Lung (tissue), 12 donors: ENCODE measurements around the gene GRIN2A. TPM values are rescaled to one million over a fixed set of nuclear protein-coding genes. Genes with fewer than 3 reads are reported as not detected.

ENCODE experiments used
- ATAC-seq: fragments of 200-7000 bp; cut with Tn5 transposase; one replicate; pipeline ENCODE4 v1.9.1; 2020; ENCODE audit warnings: moderate number of reproducible peaks; ENCODE audit not compliant: insufficient read depth, low FRiP score
- DNase-seq, 3 donors: peaks; one replicate each; pipeline ENCODE4 v3.0.0-alpha.2; 2013 to 2017
- H3K27ac ChIP-seq, 2 donors: one replicate each; pipeline ENCODE4 v1.5.1; 2013; ENCODE audit warnings: mild to moderate bottlenecking in 2 of 2, moderate library complexity in 2 of 2, control low read depth in 1 of 2, inconsistent platforms in 1 of 2, low read depth in 1 of 2, low read length in 1 of 2
- H3K27me3 ChIP-seq, 3 donors: one replicate each; pipeline ENCODE4 v1.5.1; 2013; ENCODE audit warnings: low read length in 2 of 3; ENCODE audit not compliant: control insufficient read depth in 3 of 3, insufficient read depth in 3 of 3
- H3K36me3 ChIP-seq, 4 donors: one replicate each; pipeline ENCODE4 v1.5.1; 2013; ENCODE audit warnings: low read length in 4 of 4, mild to moderate bottlenecking in 1 of 4, moderate library complexity in 1 of 4; ENCODE audit not compliant: control insufficient read depth in 4 of 4, insufficient read depth in 4 of 4
- H3K4me1 ChIP-seq, 5 donors: one replicate each; pipeline ENCODE4 v1.5.1; 2013; ENCODE audit warnings: low read length in 5 of 5, mild to moderate bottlenecking in 2 of 5, moderate library complexity in 1 of 5; ENCODE audit not compliant: control insufficient read depth in 5 of 5, insufficient read depth in 5 of 5
- H3K4me3 ChIP-seq: one replicate; pipeline ENCODE4 v1.5.1; 2013; ENCODE audit warnings: mild to moderate bottlenecking, control low read depth, moderate library complexity
- H3K9ac ChIP-seq, 2 donors: one replicate each; pipeline ENCODE4 v1.5.1; 2013; ENCODE audit warnings: low read length in 2 of 2, control low read depth in 1 of 2; ENCODE audit not compliant: insufficient read depth in 1 of 2
- H3K9me3 ChIP-seq, 4 donors: one replicate each; pipeline ENCODE4 v1.5.1; 2013; ENCODE audit warnings: low read length in 3 of 4, mild to moderate bottlenecking in 1 of 4, moderate library complexity in 1 of 4; ENCODE audit not compliant: control insufficient read depth in 4 of 4, insufficient read depth in 3 of 4
- CTCF ChIP-seq: IDR thresholded peaks from 2 replicates; pipeline ENCODE4 v1.5.1; 2012; ENCODE audit warnings: mild to moderate bottlenecking; ENCODE audit errors: control extremely low read depth, extremely low read depth
- WGBS, 2 donors: extraction: QIAGEN DNeasy Blood & Tissue Kit; methylation state at CpG; one replicate each; pipeline ENCODE4 v1.1.7; 2013; 5-methylcytosine and 5-hydroxymethylcytosine counted together
- polyA plus RNA-seq, 2 donors: library from polyadenylated mRNA; stranded (reverse); fragments of 200-250 nt; gene quantifications; one replicate each; pipeline ENCODE4 v1.2.1, GENCODE V29; 2013
- total RNA-seq, 2 donors: library from RNA; depleted of rRNA in 1 of 2; stranded (reverse); fragments of >200 nt in 1 of 2; gene quantifications; one replicate each; pipeline ENCODE4 v1.2.1, GENCODE V29; 2014 to 2021
- donor health status: control.
- donor health status: control.
- donor health status: Bipolar disorder and iron deficiency.
- donor health status: healthy.
- donor health status: DM: yes; HTN: yes; CAD: no.

Gene GRIN2A
- total and polyA plus RNA-seq, 4 donors, result 0.02 to 0.37 (median 0.10) TPM

DNA sequence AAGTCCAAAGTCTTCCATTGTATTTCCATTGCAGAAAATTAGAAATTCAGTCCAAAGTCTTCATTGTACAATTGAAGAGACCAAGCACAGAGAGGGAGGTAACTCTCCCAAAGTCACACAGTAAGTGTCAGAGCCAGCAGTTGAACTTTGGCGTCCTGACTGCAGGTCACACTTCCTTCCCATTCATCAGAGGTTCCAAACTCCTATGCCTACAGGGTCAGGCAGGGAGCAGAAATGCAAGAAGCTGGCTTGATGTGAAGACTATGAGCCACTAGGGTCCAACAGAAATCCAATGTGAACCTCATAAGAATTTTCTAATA, 44.7 kb upstream of the GRIN2A start:
- 37 to 58% methylated on average over 1 of the region's 1 CpG for WGBS, 2 donors
- H3K4me1 ChIP-seq, result no peaks in the 10 kb centered on the region
- H3K4me3 ChIP-seq, result no peak overlapping the region
- no peaks in the 10 kb centered on the region for H3K36me3 ChIP-seq
- TF ChIP-seq CTCF, result no peak
- no peak for ATAC-seq
- H3K27ac ChIP-seq, result no peak overlapping the region
- peaks cover 0 to 10% (median 2%) of the 10 kb centered on the region in 4 donors for H3K9me3 ChIP-seq
- no peak for DNase-seq
- no peaks in the 10 kb centered on the region for H3K27me3 ChIP-seq
- no peak overlapping the region for H3K9ac ChIP-seq

DNA sequence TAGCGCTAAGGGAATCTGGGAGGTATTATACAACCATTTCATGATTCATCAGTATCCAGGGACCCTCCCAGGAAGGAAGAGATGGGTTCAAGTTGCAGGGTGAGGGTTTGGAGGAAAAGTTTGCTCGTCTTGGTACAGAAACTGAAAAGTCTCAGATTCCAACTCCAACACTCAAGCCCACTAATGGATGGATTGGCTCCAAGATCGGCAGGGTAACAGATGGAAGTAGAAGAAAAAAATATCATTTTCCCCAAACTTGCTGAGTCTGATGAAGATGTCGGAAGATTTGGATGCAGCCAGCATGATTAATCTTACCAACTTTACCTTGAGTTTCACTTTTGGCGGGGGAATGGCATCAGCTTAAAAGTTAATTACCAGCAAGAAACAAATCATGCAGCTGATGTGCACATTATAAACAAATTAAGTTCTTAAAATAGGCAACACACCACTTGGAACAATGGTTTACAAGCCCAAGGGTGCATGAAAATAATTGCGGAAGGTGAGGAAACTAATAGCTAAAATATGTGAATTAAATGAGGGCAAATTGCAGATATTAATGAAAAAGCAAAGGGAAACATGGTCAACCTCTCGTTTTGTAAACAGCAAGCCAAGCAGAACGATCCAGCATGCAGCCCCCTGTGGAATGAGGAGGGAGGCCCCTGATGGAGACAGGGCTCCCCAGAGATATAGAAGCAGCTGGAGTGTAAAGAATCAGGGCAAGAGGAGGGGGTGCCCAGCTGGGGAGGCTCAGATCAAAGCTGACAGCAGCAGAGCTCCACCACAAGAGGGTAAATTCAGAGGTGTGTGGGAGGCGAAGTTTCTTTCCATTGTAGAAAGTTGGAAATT, 44.1 kb upstream of the GRIN2A start:
- Histone ChIP-seq H3K9ac (no peak overlapping the region), H3K27ac (no peak overlapping the region), H3K36me3 (no peaks in the 10 kb centered on the region), H3K4me1 (no peaks in the 10 kb centered on the region), H3K9me3 (peaks cover 0 to 6% (median 0%) of the 10 kb centered on the region in 4 donors), H3K27me3 (no peaks in the 10 kb centered on the region), H3K4me3 (no peak overlapping the region)
- ATAC-seq (no peak), DNase-seq (no peak)
- 65 to 80% methylated on average over 9 of the region's 9 CpGs for WGBS, 2 donors
- TF ChIP-seq CTCF, result no peak

DNA sequence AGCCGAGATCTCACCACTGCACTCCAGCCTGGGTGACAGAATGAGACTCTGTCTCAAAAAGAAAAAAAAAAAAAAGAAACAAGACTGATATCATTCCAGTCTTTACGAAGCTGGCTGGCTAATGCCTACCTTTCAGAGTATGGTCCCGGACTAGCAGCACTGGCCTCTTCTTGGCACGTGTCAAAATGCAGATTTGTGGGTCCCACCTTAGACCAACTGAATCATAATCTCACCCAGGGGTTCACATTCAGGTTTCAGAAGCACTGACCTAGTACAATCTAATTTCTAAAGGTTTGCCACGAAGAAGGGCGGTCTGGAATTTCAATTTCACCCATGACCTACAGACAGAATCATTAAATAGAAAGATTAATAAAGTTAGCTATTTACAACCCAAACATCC, 43.4 kb upstream of the GRIN2A start:
- Histone ChIP-seq H3K27me3 (no peaks in the 10 kb centered on the region), H3K36me3 (no peaks in the 10 kb centered on the region), H3K4me3 (no peak overlapping the region), H3K9ac (no peak overlapping the region), H3K4me1 (no peaks in the 10 kb centered on the region), H3K9me3 (peaks cover 0 to 3% (median 0%) of the 10 kb centered on the region in 4 donors), H3K27ac (no peak overlapping the region)
- DNase-seq (no peak), ATAC-seq (no peak)
- WGBS, 2 donors, result 81 to 88% methylated on average over 6 of the region's 6 CpGs
- TF ChIP-seq CTCF, result no peak

GRCh38 chr16:10224850-10225249, 42.6 kb upstream of the GRIN2A start:
- H3K4me3 ChIP-seq, result no peak overlapping the region
- no peak overlapping the region for H3K27ac ChIP-seq
- ATAC-seq (no peak), DNase-seq (no peak)
- no peak overlapping the region for H3K9ac ChIP-seq
- no peak for TF ChIP-seq CTCF
- peaks cover 0 to 3% (median 0%) of the 10 kb centered on the region in 4 donors for H3K9me3 ChIP-seq
- WGBS, 2 donors, result 92 to 95% methylated on average over 4 of the region's 4 CpGs
- H3K27me3 ChIP-seq, result no peaks in the 10 kb centered on the region
- no peaks in the 10 kb centered on the region for H3K4me1 ChIP-seq
- H3K36me3 ChIP-seq, result no peaks in the 10 kb centered on the region
